Measurements from ENCODE around the gene SPRED1. TPM values are rescaled to one million over a fixed set of nuclear protein-coding genes. Genes with fewer than 3 reads are reported as not detected.

The SPRED1 gene
- total and polyA plus RNA-seq, 8 donors: 2.2 to 112 (median 11.1) TPM

- intact Hi-C loops (cut with DNase I; ENCODE audit: low total_unique reads): no loop called here
- no peaks in the 10 kb centered on the region for H3K36me3 ChIP-seq
- WGBS, 5 donors: 92 to 100% (median 94%) methylated on average over 2 of the region's 2 CpGs
- DNase-seq: no peak
- no peaks in the 10 kb centered on the region for H3K4me1 ChIP-seq
- H3K4me3 ChIP-seq: no peak overlapping the region
- H3K9me3 ChIP-seq: no peaks in the 10 kb centered on the region
- no peaks in the 10 kb centered on the region for H3K27me3 ChIP-seq
- H3K27ac ChIP-seq: no peak overlapping the region
- TF ChIP-seq POLR2A (IDR thresholded peaks at IDR 0.05) (no peak), EP300 (IDR thresholded peaks at IDR 0.05) (no peak), CTCF (IDR thresholded peaks at IDR 0.05) (no peak), POLR2AphosphoS5 (IDR thresholded peaks at IDR 0.05) (no peak)
Observed at GRCh38 chr15:38238311-38238710, 14.3 kb upstream of the SPRED1 start.

- DNase-seq: no peak
- no peak for TF ChIP-seq CTCF (IDR thresholded peaks at IDR 0.05)
- TF ChIP-seq POLR2A (IDR thresholded peaks at IDR 0.05): no peak
- TF ChIP-seq EP300 (IDR thresholded peaks at IDR 0.05): no peak
- no peak for TF ChIP-seq POLR2AphosphoS5 (IDR thresholded peaks at IDR 0.05)
- Histone ChIP-seq H3K27me3 (no peaks in the 10 kb centered on the region), H3K4me3 (no peak overlapping the region), H3K36me3 (no peaks in the 10 kb centered on the region), H3K4me1 (no peaks in the 10 kb centered on the region), H3K27ac (no peak overlapping the region), H3K9me3 (no peaks in the 10 kb centered on the region)
- 50 to 65% (median 59%) methylated on average over 2 of the region's 2 CpGs for WGBS, 5 donors
- intact Hi-C loops (cut with DNase I; ENCODE audit: low total_unique reads): no loop called here
Observed at GRCh38 chr15:38242055-38242454, 10.6 kb upstream of the SPRED1 start.

GRCh38 chr15:38243278-38244055 lies 9.2 kb upstream of the SPRED1 start:
- H3K27ac ChIP-seq: no peak overlapping the region
- no peaks in the 10 kb centered on the region for H3K9me3 ChIP-seq
- intact Hi-C loops (cut with DNase I; ENCODE audit: low total_unique reads): no loop called here
- H3K36me3 ChIP-seq: no peaks in the 10 kb centered on the region
- H3K4me3 ChIP-seq: no peak overlapping the region
- WGBS, 5 donors: 49 to 54% (median 53%) methylated on average over 6 of the region's 6 CpGs
- H3K4me1 ChIP-seq: no peaks in the 10 kb centered on the region
- TF ChIP-seq CTCF (IDR thresholded peaks at IDR 0.05): no peak
- no peak for TF ChIP-seq POLR2A (IDR thresholded peaks at IDR 0.05)
- no peak for DNase-seq
- no peaks in the 10 kb centered on the region for H3K27me3 ChIP-seq

GRCh38 chr15:38247336-38247735 lies 5.3 kb upstream of the SPRED1 start:
- TF ChIP-seq CTCF (IDR thresholded peaks at IDR 0.05): no peak
- H3K4me3 ChIP-seq: no peak overlapping the region

More at GRCh38 chr15:38247336-38247735, 5.3 kb upstream of the SPRED1 start:
- H3K27me3 ChIP-seq: peaks cover 0 to 2% (median 0%) of the 10 kb centered on the region in 3 donors
- H3K27ac ChIP-seq: no peak overlapping the region
- peaks cover 4 to 17% (median 7%) of the 10 kb centered on the region in 4 donors for H3K4me1 ChIP-seq
- DNase-seq: no peak
- intact Hi-C loops (cut with DNase I; ENCODE audit: low total_unique reads): no loop called here
- no peaks in the 10 kb centered on the region for H3K9me3 ChIP-seq
- no peaks in the 10 kb centered on the region for H3K36me3 ChIP-seq
- WGBS, 5 donors: 73 to 80% (median 74%) methylated on average over 3 of the region's 3 CpGs
